ENCODE results near the gene ERAL1. TPM values are rescaled to one million over a fixed set of nuclear protein-coding genes. Genes with fewer than 3 reads are reported as not detected.

Gene ERAL1
- polyA plus RNA-seq, 3 donors, result 27.7 to 34.5 (median 33.8) TPM

DNA sequence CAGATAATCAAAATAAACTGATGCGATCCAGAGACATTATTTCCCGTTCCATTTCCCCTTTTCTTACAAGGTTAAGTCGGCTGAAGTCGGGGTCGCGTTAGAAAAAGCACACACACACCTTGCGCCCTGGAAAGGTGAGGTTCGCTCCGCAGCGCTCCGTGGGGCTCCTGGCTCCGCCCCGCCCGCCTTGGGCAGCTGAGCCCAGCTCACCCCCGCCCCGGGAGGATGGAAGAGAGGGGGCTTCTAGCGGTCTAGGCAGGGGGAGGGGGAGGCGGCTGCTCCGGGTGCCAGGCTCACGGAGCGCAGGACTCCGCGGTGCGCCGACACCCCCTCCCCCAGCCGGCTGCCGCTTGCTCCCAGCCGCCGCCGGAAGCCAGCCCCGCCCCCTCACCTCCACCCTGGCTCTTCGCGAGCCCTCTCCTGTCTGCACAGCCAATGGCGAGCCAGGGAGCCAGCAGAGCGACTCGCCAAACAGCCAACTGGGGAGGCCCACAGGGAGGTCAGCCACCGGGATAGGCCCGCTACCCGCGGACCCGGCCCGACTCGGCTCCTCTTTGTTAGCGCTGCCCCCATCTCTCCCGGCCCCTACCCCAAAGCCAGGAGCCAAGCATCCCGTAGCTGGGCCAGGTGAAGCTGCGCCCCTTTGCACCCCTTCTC, 42.6 kb upstream of the ERAL1 start:
- no peaks in the 10 kb centered on the region for H3K9me3 Mint-ChIP-seq
- TF ChIP-seq, protein P1, sequence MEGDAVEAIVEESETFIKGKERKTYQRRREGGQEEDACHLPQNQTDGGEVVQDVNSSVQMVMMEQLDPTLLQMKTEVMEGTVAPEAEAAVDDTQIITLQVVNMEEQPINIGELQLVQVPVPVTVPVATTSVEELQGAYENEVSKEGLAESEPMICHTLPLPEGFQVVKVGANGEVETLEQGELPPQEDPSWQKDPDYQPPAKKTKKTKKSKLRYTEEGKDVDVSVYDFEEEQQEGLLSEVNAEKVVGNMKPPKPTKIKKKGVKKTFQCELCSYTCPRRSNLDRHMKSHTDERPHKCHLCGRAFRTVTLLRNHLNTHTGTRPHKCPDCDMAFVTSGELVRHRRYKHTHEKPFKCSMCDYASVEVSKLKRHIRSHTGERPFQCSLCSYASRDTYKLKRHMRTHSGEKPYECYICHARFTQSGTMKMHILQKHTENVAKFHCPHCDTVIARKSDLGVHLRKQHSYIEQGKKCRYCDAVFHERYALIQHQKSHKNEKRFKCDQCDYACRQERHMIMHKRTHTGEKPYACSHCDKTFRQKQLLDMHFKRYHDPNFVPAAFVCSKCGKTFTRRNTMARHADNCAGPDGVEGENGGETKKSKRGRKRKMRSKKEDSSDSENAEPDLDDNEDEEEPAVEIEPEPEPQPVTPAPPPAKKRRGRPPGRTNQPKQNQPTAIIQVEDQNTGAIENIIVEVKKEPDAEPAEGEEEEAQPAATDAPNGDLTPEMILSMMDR (IDR thresholded peaks at IDR 0.05), result no peak
- H3K4me3 Mint-ChIP-seq, result peak overlapping the region; percentile 84 to 90
- H3K27me3 Mint-ChIP-seq (ENCODE audit: low read depth in 3 of 3), result no peaks in the 10 kb centered on the region
- H3K79me2 ChIP-seq (ENCODE audit: insufficient read depth, low read length), result peaks cover 54% of the 10 kb centered on the region
- H3K9me3 ChIP-seq (replicated peaks in 1 of 2; ENCODE audit: control insufficient read depth in 1 of 2, insufficient read depth in 1 of 2, low read length in 2 of 2), result no peaks in the 10 kb centered on the region
- no peaks in the 10 kb centered on the region for H3K36me3 ChIP-seq (replicated peaks in 1 of 2; ENCODE audit: control insufficient read depth in 1 of 2, insufficient read depth in 2 of 2, low read length in 2 of 2)
- H4K20me1 ChIP-seq (ENCODE audit: insufficient read depth, low read length), result peaks cover 12% of the 10 kb centered on the region
- DNase-seq, result peak; percentile 92 to 93 (median 92)
- H3K4me2 ChIP-seq (replicated peaks; ENCODE audit: extremely low read depth, low read length, poor library complexity, severe bottlenecking), result peak overlapping the region; percentile 82
- no peaks in the 10 kb centered on the region for H3K27me3 ChIP-seq (ENCODE audit: control insufficient read depth in 2 of 2, insufficient read depth in 2 of 2, low read length in 2 of 2)
- peaks cover 26% of the 10 kb centered on the region for H3K4me1 Mint-ChIP-seq
- WGBS (ENCODE audit: insufficient coverage), result 0% methylated on average over 28 of the region's 47 CpGs
- peak overlapping the region; percentile 89 to 96 (median 92) for H3K4me3 ChIP-seq (replicated peaks in 1 of 3; ENCODE audit: low read depth in 2 of 3, low read length in 3 of 3)
- peak overlapping the region; percentile 67 to 93 for H3K27ac ChIP-seq (ENCODE audit: low read depth in 1 of 2, low read length in 2 of 2)
- H3K36me3 Mint-ChIP-seq, result peaks cover 3 to 4% of the 10 kb centered on the region in 2 donors
- peak overlapping the region; percentile 93 for H2AFZ ChIP-seq (ENCODE audit: insufficient read depth, low read depth, low read length, poor library complexity, severe bottlenecking)
- peaks cover 18% of the 10 kb centered on the region in 2 donors for H3K4me1 ChIP-seq (ENCODE audit: control insufficient read depth in 1 of 2, insufficient read depth in 2 of 2, low read length in 2 of 2)
- H3K9ac ChIP-seq (ENCODE audit: insufficient read depth, low read length, poor library complexity, severe bottlenecking), result peak overlapping the region; percentile 87
- H3K27ac Mint-ChIP-seq, result peak overlapping the region; percentile 90 to 98 (median 97)
- intact Hi-C loops (cut with micrococcal nuclease), result loop anchor here in 1 of 2 donors (5.0 kb wide), 1 partner anchor 85 kb away; the partner anchor contains the start of genes NEK8 and TLCD1

DNA sequence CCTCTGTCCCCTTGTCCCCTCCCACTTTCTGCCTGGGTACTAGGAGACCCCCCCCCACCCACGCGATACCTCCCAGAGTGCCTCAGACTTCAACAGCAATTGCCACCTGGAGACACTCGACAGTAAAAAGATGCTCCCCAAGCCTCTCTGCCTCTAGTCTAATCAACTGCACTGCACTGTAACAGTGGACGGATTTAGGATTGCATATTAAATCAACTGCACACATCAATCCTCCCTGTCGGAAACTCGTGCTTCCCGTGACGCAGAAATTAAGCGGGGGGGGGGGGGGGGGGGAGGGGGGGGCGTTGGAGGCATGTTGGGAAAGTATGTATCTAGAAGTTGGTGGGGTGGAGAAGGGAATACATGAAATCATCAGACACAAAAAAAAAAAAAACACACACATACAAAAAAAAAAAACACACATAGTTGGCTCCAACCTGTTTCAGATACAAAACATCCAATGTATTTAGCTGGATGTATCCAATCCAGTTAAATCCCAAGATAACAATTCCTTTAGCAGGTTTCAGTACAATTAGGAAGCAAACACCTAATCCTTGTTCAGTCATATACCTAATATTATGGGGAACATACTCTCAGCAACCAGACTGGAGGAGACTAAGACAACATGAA, 42.0 kb upstream of the ERAL1 start:
- H3K27me3 ChIP-seq (ENCODE audit: control insufficient read depth in 2 of 2, insufficient read depth in 2 of 2, low read length in 2 of 2), result no peaks in the 10 kb centered on the region
- peak overlapping the region; percentile 87 for H3K9ac ChIP-seq (ENCODE audit: insufficient read depth, low read length, poor library complexity, severe bottlenecking)
- H4K20me1 ChIP-seq (ENCODE audit: insufficient read depth, low read length), result peaks cover 10% of the 10 kb centered on the region
- H3K36me3 Mint-ChIP-seq, result peaks cover under 1 to 2% of the 10 kb centered on the region in 2 donors
- no peaks in the 10 kb centered on the region for H3K9me3 ChIP-seq (replicated peaks in 1 of 2; ENCODE audit: control insufficient read depth in 1 of 2, insufficient read depth in 1 of 2, low read length in 2 of 2)
- TF ChIP-seq, protein P1 (IDR thresholded peaks at IDR 0.05), result no peak
- DNase-seq, result peak; percentile 42 to 58 (median 48)
- H3K4me1 Mint-ChIP-seq, result peaks cover 23% of the 10 kb centered on the region
- WGBS (ENCODE audit: insufficient coverage), result 0% methylated on average over 3 of the region's 10 CpGs
- peaks cover 52% of the 10 kb centered on the region for H3K79me2 ChIP-seq (ENCODE audit: insufficient read depth, low read length)
- H3K36me3 ChIP-seq (replicated peaks in 1 of 2; ENCODE audit: control insufficient read depth in 1 of 2, insufficient read depth in 2 of 2, low read length in 2 of 2), result no peaks in the 10 kb centered on the region
- peak overlapping the region; percentile 82 for H3K4me2 ChIP-seq (replicated peaks; ENCODE audit: extremely low read depth, low read length, poor library complexity, severe bottlenecking)
- H3K4me3 Mint-ChIP-seq, result peak overlapping the region; percentile 84 to 90
- peak overlapping the region; percentile 90 to 98 (median 97) for H3K27ac Mint-ChIP-seq
- peak overlapping the region; percentile 93 for H2AFZ ChIP-seq (ENCODE audit: insufficient read depth, low read depth, low read length, poor library complexity, severe bottlenecking)
- intact Hi-C loops (cut with micrococcal nuclease), result loop anchor here in 1 of 2 donors (5.0 kb wide), 1 partner anchor 86 kb away; the partner anchor contains the start of genes NEK8 and TLCD1
- peak overlapping the region; percentile 67 to 93 for H3K27ac ChIP-seq (ENCODE audit: low read depth in 1 of 2, low read length in 2 of 2)
- peaks cover 0 to under 1% (median 0%) of the 10 kb centered on the region in 3 donors for H3K27me3 Mint-ChIP-seq (ENCODE audit: low read depth in 3 of 3)
- peak overlapping the region; percentile 89 to 96 (median 92) for H3K4me3 ChIP-seq (replicated peaks in 1 of 3; ENCODE audit: low read depth in 2 of 3, low read length in 3 of 3)
- H3K9me3 Mint-ChIP-seq, result no peaks in the 10 kb centered on the region
- peaks cover 18% of the 10 kb centered on the region in 2 donors for H3K4me1 ChIP-seq (ENCODE audit: control insufficient read depth in 1 of 2, insufficient read depth in 2 of 2, low read length in 2 of 2)
